Large intestine (tissue), 3 donors: ENCODE results near the gene USP17L19. TPM values are rescaled to one million over a fixed set of nuclear protein-coding genes. Genes with fewer than 3 reads are reported as not detected.
"Not testable (repeated sequence)": the region's sequence is repeated elsewhere in the genome, so short reads cannot be mapped to it uniquely, and the experiment has no call there.

ENCODE experiments used
- DNase-seq, 2 donors: peaks; one replicate each; pipeline versions ENCODE4 v3.0.0 to v3.0.0-alpha.2; 2013
- H3K27ac ChIP-seq: one replicate; pipeline ENCODE4 v1.5.1; 2013; ENCODE audit warnings: low read length
- H3K27me3 ChIP-seq: 2 replicates; pipeline ENCODE4 v1.6.1; 2013; ENCODE audit warnings: low read length; ENCODE audit not compliant: control insufficient read depth, insufficient read depth
- H3K36me3 ChIP-seq: 2 replicates; pipeline ENCODE4 v1.6.1; 2013; ENCODE audit warnings: low read length; ENCODE audit not compliant: control insufficient read depth, insufficient read depth
- H3K4me1 ChIP-seq: one replicate; pipeline ENCODE4 v1.6.1; 2013; ENCODE audit warnings: low read length; ENCODE audit not compliant: control insufficient read depth, insufficient read depth
- H3K4me3 ChIP-seq: one replicate; pipeline ENCODE4 v1.5.1; 2013; ENCODE audit warnings: low read length
- H3K9me3 ChIP-seq: one replicate; pipeline ENCODE4 v1.6.1; 2013; ENCODE audit warnings: mild to moderate bottlenecking, low read depth, low read length, moderate library complexity; ENCODE audit not compliant: control insufficient read depth
- WGBS: methylation state at CpG from one replicate; pipeline ENCODE4 v1.1.5; 2013; ENCODE audit warnings: low lambda C conversion rate; ENCODE audit not compliant: insufficient coverage; 5-methylcytosine and 5-hydroxymethylcytosine counted together
- polyA plus RNA-seq: library from polyadenylated mRNA; unstranded; fragments of 120-200 nt; gene quantifications from one replicate; pipeline ENCODE4 v1.2.1, GENCODE V29; 2013

Gene USP17L19
- polyA plus RNA-seq, 1 donor: not detected

GRCh38 chr4:9247953-9248680 is 5.1 kb upstream of the USP17L19 start, which contains the start of gene USP17L18:
TSS of gene USP17L18 (plus strand) at chr4:9248630. CDS start at chr4:9248630, 0 bp downstream.
- DNase-seq: peak in 1 of 2 donors; percentile 4
- H3K4me3 ChIP-seq, H3K4me1 ChIP-seq, H3K36me3 ChIP-seq, H3K27ac ChIP-seq, H3K27me3 ChIP-seq, H3K9me3 ChIP-seq: not testable (repeated sequence)
- 80% methylated on average over 2 of the region's 26 CpGs for WGBS

DNA sequence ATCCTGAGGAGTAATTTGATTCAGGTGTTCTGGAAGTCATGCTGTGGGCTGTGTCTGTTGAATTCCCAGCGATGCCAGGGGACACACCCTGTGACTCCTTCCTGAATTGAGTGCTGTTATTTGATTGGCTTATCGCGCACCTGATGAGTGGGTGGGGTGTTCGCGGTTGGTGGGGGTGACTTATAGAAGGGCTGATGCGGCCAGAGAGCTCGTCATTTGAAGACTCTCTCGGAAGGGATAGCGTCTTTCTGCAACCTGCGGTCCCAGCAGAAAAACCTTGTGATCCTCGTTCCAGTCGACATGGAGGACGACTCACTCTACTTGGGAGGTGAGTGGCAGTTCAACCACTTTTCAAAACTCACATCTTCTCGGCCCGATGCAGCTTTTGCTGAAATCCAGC is 4.6 kb downstream of the USP17L19 start, which contains the start of gene USP17L20:
Gene USP17L20 (plus strand): TSS at position 301 of the 400 bp plus-strand sequence. CDS start 0 bp downstream, at position 301.
- DNase-seq, H3K4me1 ChIP-seq, H3K9me3 ChIP-seq, H3K27ac ChIP-seq, H3K4me3 ChIP-seq, H3K36me3 ChIP-seq, H3K27me3 ChIP-seq: not testable (repeated sequence)
- no CpG with 5 or more reads among the region's 15 CpGs for WGBS

DNA sequence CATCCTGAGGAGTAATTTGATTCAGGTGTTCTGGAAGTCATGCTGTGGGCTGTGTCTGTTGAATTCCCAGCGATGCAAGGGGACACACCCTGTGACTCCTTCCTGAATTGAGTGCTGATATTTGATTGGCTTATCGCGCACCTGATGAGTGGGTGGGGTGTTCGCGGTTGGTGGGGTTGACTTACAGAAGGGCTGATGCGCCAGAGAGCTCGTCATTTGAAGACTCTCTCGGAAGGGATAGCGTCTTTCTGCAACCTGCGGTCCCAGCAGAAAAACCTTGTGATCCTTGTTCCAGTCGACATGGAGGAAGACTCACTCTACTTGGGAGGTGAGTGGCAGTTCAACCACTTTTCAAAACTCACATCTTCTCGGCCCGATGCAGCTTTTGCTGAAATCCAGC is 9.4 kb downstream of the USP17L19 start, which contains the start of gene USP17L21:
Gene USP17L21 (plus strand): TSS at position 301 of the 400 bp plus-strand sequence. CDS start 0 bp downstream, at position 301.
- H3K27me3 ChIP-seq, H3K36me3 ChIP-seq, DNase-seq, H3K4me1 ChIP-seq, H3K4me3 ChIP-seq, H3K9me3 ChIP-seq, H3K27ac ChIP-seq: not testable (repeated sequence)
- no CpG with 5 or more reads among the region's 13 CpGs for WGBS

GRCh38 chr4:9267319-9267718 is 14.1 kb downstream of the USP17L19 start, which contains the start of gene USP17L22:
TSS of gene USP17L22 (plus strand) at chr4:9267619. CDS start at chr4:9267619, 0 bp downstream.
- not testable (repeated sequence) for H3K4me3 ChIP-seq, H3K36me3 ChIP-seq, H3K4me1 ChIP-seq, H3K27me3 ChIP-seq, DNase-seq, H3K27ac ChIP-seq, H3K9me3 ChIP-seq
- WGBS: no CpG with 5 or more reads among the region's 15 CpGs

GRCh38 chr4:9271719-9272118 is 18.5 kb downstream of the USP17L19 start:
- not testable (repeated sequence) for H3K36me3 ChIP-seq, DNase-seq, H3K9me3 ChIP-seq, H3K4me3 ChIP-seq, H3K27me3 ChIP-seq, H3K27ac ChIP-seq, H3K4me1 ChIP-seq
- no CpG with 5 or more reads among the region's 10 CpGs for WGBS

Other genes starting within 250 kb of the USP17L19 start
- not detected for gene FAM90A26, start 83.0 kb upstream of the USP17L19 start, polyA plus RNA-seq
- not detected for gene USP17L10, start 42.7 kb upstream of the USP17L19 start, polyA plus RNA-seq
- not detected for gene USP17L11, start 38.0 kb upstream of the USP17L19 start, polyA plus RNA-seq
- gene USP17L12, start 33.2 kb upstream of the USP17L19 start, polyA plus RNA-seq: not detected
- gene USP17L13, start 28.5 kb upstream of the USP17L19 start, polyA plus RNA-seq: not detected
- not detected for gene USP17L15, start 19.0 kb upstream of the USP17L19 start, polyA plus RNA-seq
- gene USP17L17, start 9.5 kb upstream of the USP17L19 start, polyA plus RNA-seq: not detected
- not detected for gene USP17L18, start 4.7 kb upstream of the USP17L19 start, polyA plus RNA-seq
- not detected for gene USP17L20, start 4.7 kb downstream of the USP17L19 start, polyA plus RNA-seq
- not detected for gene USP17L21, start 9.5 kb downstream of the USP17L19 start, polyA plus RNA-seq
- gene USP17L22, start 14.2 kb downstream of the USP17L19 start, polyA plus RNA-seq: not detected
- not detected for gene USP17L24, start 71.8 kb downstream of the USP17L19 start, polyA plus RNA-seq
- gene USP17L25, start 76.5 kb downstream of the USP17L19 start, polyA plus RNA-seq: not detected
- not detected for gene USP17L26, start 81.3 kb downstream of the USP17L19 start, polyA plus RNA-seq
- gene USP17L5, start 86.0 kb downstream of the USP17L19 start, polyA plus RNA-seq: not detected
- not detected for gene USP17L27, start 90.8 kb downstream of the USP17L19 start, polyA plus RNA-seq
- not detected for gene USP17L28, start 95.5 kb downstream of the USP17L19 start, polyA plus RNA-seq
- not detected for gene USP17L29, start 100.3 kb downstream of the USP17L19 start, polyA plus RNA-seq
- not detected for gene USP17L30, start 109.8 kb downstream of the USP17L19 start, polyA plus RNA-seq
- gene DEFB131A, start 191.0 kb downstream of the USP17L19 start, polyA plus RNA-seq: not detected